CD8-positive, alpha-beta memory T cell (primary cell): ENCODE results near the gene DNAI4. TPM values are rescaled to one million over a fixed set of nuclear protein-coding genes. Genes with fewer than 3 reads are reported as not detected.
"Not testable (repeated sequence)": the region's sequence is repeated elsewhere in the genome, so short reads cannot be mapped to it uniquely, and the experiment has no call there.

Experiments used
- CTCF ChIA-PET: fragments of 350-600 bp; sonication (Branson Sonifier 250); formaldehyde crosslinking; loops from one replicate; lab custom pipeline; 2021; ENCODE audit warnings: antibody characterized with exemption; lab: Charles Lee
- POLR2A ChIA-PET: fragments of 350-600 bp; sonication (Branson Sonifier 250); formaldehyde crosslinking; loops from one replicate; lab custom pipeline; 2021; ENCODE audit warnings: antibody characterized with exemption; lab: Charles Lee
- DNase-seq, 5 donors: peaks; one replicate each; pipeline versions ENCODE4 v3.0.0 to v3.0.0-alpha.2; 2020 to 2022; ENCODE audit warnings: mixed read lengths in 1 of 5
- H3K27ac ChIP-seq: one replicate; pipeline ENCODE4 v1.7.0; 2013; ENCODE audit warnings: low read depth, mild to moderate bottlenecking, low read length, moderate library complexity
- H3K27me3 ChIP-seq: 2 replicates; pipeline ENCODE4 v1.7.0; 2013; ENCODE audit warnings: low read length, mild to moderate bottlenecking; ENCODE audit not compliant: insufficient read depth, poor library complexity, severe bottlenecking
- H3K36me3 ChIP-seq: 2 replicates; pipeline ENCODE4 v1.7.0; 2013; ENCODE audit warnings: mild to moderate bottlenecking, low read length, moderate library complexity; ENCODE audit not compliant: insufficient read depth
- H3K4me1 ChIP-seq: 2 replicates; pipeline ENCODE4 v1.7.0; 2013; ENCODE audit warnings: mild to moderate bottlenecking, low read length, moderate library complexity; ENCODE audit not compliant: insufficient read depth
- H3K4me3 ChIP-seq: 2 replicates; pipeline ENCODE4 v1.7.0; 2013; ENCODE audit warnings: mild to moderate bottlenecking, low read length
- H3K9me3 ChIP-seq: 2 replicates; pipeline ENCODE4 v1.7.0; 2013; ENCODE audit warnings: mild to moderate bottlenecking, low read length
- H3K27ac Mint-ChIP-seq, 8 donors: one replicate each; pipeline ENCODE4 v1.8.0; 2020 to 2021; ENCODE audit warnings: mixed read lengths in 8 of 8, mild to moderate bottlenecking in 6 of 8, inconsistent platforms in 3 of 8, moderate library complexity in 3 of 8
- H3K27me3 Mint-ChIP-seq, 2 donors: one replicate each; pipeline ENCODE4 v1.8.0; 2020 to 2021; ENCODE audit warnings: mixed read lengths in 2 of 2, mild to moderate bottlenecking in 1 of 2, moderate library complexity in 1 of 2
- H3K36me3 Mint-ChIP-seq, 3 donors: one replicate each; pipeline ENCODE4 v1.8.0; 2020 to 2021; ENCODE audit warnings: mixed read lengths in 3 of 3, inconsistent platforms in 1 of 3, mild to moderate bottlenecking in 1 of 3
- H3K4me1 Mint-ChIP-seq, 3 donors: one replicate each; pipeline ENCODE4 v1.8.0; 2020 to 2021; ENCODE audit warnings: mixed read lengths in 3 of 3, inconsistent platforms in 1 of 3, mild to moderate bottlenecking in 1 of 3
- H3K4me3 Mint-ChIP-seq, 7 donors: one replicate each; pipeline ENCODE4 v1.8.0; 2020 to 2021; ENCODE audit warnings: mixed read lengths in 7 of 7, mild to moderate bottlenecking in 6 of 7, moderate library complexity in 4 of 7, inconsistent platforms in 2 of 7
- H3K9me3 Mint-ChIP-seq, 5 donors: one replicate each; pipeline ENCODE4 v1.8.0; 2020 to 2022; ENCODE audit warnings: mixed read lengths in 5 of 5, mild to moderate bottlenecking in 3 of 5, moderate library complexity in 2 of 5, inconsistent platforms in 1 of 5
- polyA plus RNA-seq: library from polyadenylated mRNA; unstranded; fragments of 300-500 nt; fragmentation: Illumina TruSeq; gene quantifications from one replicate; pipeline ENCODE4 v1.2.3, GENCODE V29; 2021
- total RNA-seq, 2 experiments: library from RNA; stranded (reverse); gene quantifications; one replicate each; pipeline ENCODE4 v1.2.3, GENCODE V29; 2021

The DNAI4 gene
- total and polyA plus RNA-seq, 3 experiments from 2014 or later, result 0.77 to 1.8 (median 0.86) TPM

DNA sequence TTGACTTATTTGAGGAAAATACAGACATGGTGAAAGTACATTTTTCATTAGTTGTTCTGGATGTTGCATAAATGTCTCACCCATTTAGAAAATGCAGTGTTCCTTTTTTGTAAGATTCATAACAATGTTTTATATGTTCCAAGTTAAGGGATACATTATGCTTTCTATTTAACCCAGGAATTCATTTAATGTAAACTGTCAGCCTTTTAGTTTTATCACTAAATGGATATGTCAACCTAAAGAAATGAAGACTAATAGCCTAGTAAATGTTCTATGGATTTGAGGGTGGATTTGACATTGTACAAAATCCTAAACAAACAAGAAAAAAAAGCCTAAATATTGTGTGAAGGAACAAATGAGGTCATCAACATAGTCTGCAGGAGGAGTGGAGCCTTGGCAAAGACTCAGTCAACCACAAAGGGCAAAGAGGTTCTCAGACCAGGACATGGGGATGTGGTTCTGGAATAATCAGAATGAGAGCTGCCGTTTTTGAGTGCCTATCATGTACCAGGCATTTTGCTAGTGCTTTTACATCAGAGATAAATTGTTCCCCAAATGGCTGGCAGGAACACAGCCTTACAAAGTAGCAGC is 114.8 kb downstream of the DNAI4 start:
- Mint-ChIP-seq H3K36me3 (peaks cover 0 to 11% (median 0%) of the 10 kb centered on the region in 3 donors), H3K27ac (no peak overlapping the region), H3K9me3 (peaks cover 0 to 1% (median 0%) of the 10 kb centered on the region in 5 donors), H3K27me3 (peaks cover 7% of the 10 kb centered on the region in 2 donors), H3K4me3 (no peak overlapping the region), H3K4me1 (no peaks in the 10 kb centered on the region)
- Histone ChIP-seq H3K36me3 (no peaks in the 10 kb centered on the region), H3K9me3 (no peaks in the 10 kb centered on the region), H3K4me1 (no peaks in the 10 kb centered on the region), H3K27me3 (no peaks in the 10 kb centered on the region), H3K27ac (no peak overlapping the region), H3K4me3 (no peak overlapping the region)
- ChIA-PET POLR2A (no interaction called here), CTCF (no interaction called here)
- DNase-seq, result no peak

DNA sequence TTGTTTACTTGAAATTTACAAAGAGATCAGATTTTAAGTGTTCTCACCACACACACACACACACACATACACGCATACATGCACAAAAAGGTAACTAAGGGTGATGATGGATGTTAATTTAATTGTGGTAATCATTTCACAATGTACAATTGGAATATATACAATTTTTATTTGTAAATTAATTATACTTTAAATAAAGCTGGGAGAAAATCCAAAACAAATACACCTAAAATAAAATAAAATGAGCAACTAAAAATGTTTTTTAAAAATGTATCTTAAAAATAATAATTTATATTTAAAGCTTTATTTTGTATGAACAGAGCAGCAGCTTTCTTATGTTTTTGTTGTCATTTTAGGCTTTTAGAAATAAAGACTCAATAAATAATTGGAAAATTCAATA is 115.4 kb downstream of the DNAI4 start:
- Mint-ChIP-seq H3K4me3 (no peak overlapping the region), H3K27me3 (peaks cover 8% of the 10 kb centered on the region in 2 donors), H3K36me3 (peaks cover 0 to 11% (median 0%) of the 10 kb centered on the region in 3 donors), H3K9me3 (peaks cover 0 to 1% (median 0%) of the 10 kb centered on the region in 5 donors), H3K27ac (no peak overlapping the region), H3K4me1 (no peaks in the 10 kb centered on the region)
- Histone ChIP-seq H3K4me1 (no peaks in the 10 kb centered on the region), H3K27me3 (no peaks in the 10 kb centered on the region), H3K27ac (no peak overlapping the region), H3K9me3 (no peaks in the 10 kb centered on the region), H3K36me3 (no peaks in the 10 kb centered on the region), H3K4me3 (no peak overlapping the region)
- DNase-seq, result no peak
- ChIA-PET POLR2A (no interaction called here), CTCF (no interaction called here)

DNA sequence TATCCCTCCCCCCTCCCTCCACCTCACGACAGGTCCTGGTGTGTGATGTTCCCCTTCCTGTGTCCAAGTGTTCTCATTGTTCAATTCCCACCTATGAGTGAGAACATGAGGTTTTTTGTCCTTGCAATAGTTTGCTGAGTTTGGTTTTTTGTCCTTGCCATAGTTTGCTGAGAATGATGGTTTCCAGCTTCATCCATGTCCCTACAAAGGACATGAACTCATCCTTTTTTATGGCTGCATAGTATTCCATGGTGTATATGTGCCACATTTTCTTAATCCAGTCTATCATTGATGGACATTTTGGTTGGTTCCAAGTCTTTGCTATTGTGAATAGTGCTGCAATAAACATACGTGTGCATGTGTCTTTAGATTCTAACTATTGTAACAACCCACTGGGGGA is 128.8 kb downstream of the DNAI4 start:
- CTCF ChIA-PET, H3K4me3 Mint-ChIP-seq, H3K4me1 ChIP-seq, H3K27ac Mint-ChIP-seq, H3K27me3 ChIP-seq, H3K9me3 Mint-ChIP-seq, H3K27ac ChIP-seq, H3K4me3 ChIP-seq, H3K36me3 ChIP-seq, H3K36me3 Mint-ChIP-seq, DNase-seq, H3K4me1 Mint-ChIP-seq, POLR2A ChIA-PET, H3K9me3 ChIP-seq: not testable (repeated sequence)
- peaks cover 2 to 16% of the 10 kb centered on the region in 2 donors for H3K27me3 Mint-ChIP-seq

DNA sequence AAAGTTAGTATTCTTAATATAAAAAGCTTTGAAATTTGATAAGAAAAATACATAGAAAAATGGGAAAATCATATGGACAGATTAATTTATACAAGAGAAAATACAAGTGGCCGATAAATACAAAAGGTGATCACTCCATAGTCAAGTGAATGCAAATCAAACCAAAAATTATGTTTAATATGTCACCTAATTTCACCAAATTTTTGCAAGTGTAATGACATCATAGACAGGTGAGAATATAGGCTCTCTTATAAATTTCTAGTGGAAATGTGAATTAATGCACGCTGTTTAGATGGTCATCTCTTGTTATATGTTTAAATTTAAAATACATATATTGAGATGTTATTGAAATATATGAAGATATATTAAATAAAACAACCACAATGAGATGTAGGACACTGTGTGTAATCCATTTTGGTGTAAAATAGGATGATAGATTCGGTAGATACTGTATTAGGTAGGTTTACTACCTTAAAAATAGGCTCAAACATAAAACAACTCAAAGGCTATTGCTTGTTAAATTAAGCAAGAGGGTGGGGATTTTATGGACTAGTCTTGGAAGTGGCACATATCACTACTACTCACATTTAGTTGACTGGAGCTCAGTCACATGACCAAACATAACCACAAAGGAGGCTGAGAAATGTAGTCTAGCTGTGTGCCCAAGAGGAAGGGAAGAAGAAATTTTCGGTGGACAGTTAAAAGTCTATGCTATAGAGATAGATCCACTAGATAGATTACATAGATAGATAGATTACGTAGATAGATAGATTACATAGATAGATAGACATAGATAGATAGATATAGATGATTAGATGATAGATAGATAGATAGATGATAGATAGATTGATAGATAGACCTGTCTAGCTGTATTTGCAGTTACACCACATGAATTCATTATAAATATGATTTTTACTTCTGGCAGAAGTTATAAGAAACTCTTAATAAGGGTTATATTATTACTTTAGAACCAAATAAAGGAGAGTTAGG is 132.7 kb downstream of the DNAI4 start:
- no peaks in the 10 kb centered on the region for H3K27me3 Mint-ChIP-seq
- H3K36me3 Mint-ChIP-seq, result no peaks in the 10 kb centered on the region
- no peak overlapping the region for H3K4me3 Mint-ChIP-seq
- H3K4me1 ChIP-seq, result peaks cover 10% of the 10 kb centered on the region
- ChIA-PET CTCF (no interaction called here), POLR2A (no interaction called here)
- H3K36me3 ChIP-seq, result no peaks in the 10 kb centered on the region
- no peak for DNase-seq
- no peaks in the 10 kb centered on the region for H3K27me3 ChIP-seq
- H3K9me3 ChIP-seq, result no peaks in the 10 kb centered on the region
- H3K4me3 ChIP-seq, result no peak overlapping the region
- H3K9me3 Mint-ChIP-seq, result no peaks in the 10 kb centered on the region
- no peak overlapping the region for H3K27ac ChIP-seq
- H3K27ac Mint-ChIP-seq, result no peak overlapping the region
- peaks cover 12 to 14% (median 14%) of the 10 kb centered on the region in 3 donors for H3K4me1 Mint-ChIP-seq

DNA sequence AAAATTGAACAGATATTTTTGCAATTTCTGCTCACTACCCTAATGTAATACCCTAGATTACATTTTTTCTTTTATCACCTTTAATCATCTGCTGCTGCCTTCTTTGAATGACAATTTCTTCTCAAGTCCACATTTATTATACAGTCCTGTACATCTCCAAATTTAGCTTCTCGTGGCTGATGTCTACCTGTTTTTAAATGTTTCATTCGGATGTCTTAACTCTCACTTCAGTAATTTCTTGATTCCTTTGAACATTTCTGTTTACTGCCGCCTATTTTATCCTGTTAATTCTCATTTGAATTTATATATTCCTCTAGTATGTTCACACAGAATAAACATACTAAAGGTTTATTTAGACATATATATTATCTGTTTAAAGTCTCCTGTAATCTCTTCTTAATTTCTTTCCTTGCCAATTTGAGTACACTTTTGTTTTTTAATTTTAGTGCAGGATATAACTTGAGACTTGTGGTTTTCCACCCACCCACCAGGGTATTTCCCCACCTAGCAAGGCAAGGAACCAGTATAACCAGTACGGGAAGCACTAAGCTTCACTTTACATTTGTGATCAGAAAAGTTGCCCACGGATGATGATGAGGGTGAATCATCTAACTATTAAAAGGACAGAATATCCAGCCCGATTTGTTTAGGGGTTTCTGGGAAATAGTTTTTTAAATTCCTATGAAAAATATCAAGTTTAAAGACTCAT is 136.3 kb downstream of the DNAI4 start:
- Mint-ChIP-seq H3K9me3 (peaks cover 0 to 3% (median 2%) of the 10 kb centered on the region in 5 donors), H3K27ac (peak overlapping the region in 4 of 8 donors; percentile 15 to 77 (median 58)), H3K4me1 (peaks cover 12 to 14% (median 14%) of the 10 kb centered on the region in 3 donors), H3K4me3 (peak overlapping the region in 6 of 7 donors; percentile 25 to 69 (median 58)), H3K27me3 (no peaks in the 10 kb centered on the region), H3K36me3 (no peaks in the 10 kb centered on the region)
- Histone ChIP-seq H3K4me3 (no peak overlapping the region), H3K4me1 (peaks cover 10% of the 10 kb centered on the region), H3K27ac (no peak overlapping the region), H3K27me3 (no peaks in the 10 kb centered on the region), H3K36me3 (no peaks in the 10 kb centered on the region), H3K9me3 (no peaks in the 10 kb centered on the region)
- ChIA-PET POLR2A (no interaction called here), CTCF (no interaction called here)
- DNase-seq, result peak in 3 of 5 donors; percentile 15 to 50 (median 46)

DNA sequence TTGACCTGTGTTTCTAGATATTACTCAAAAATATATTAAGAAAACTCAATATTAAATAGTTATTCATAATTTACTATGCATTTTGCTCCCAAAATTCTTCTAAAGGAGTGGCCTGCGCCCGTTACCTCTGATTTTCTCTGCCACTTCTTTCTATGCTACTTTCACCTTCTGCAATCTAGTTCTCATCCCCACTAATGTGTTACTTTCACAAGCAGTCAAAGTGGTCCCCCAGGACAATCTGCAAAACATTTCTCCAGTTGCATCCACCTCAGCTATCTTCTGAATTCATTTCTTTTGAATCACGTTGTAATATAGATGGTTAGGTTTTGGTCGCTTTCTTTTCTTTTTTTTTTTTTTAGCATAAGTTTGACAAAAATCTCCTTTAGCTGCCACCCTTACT is 137.0 kb downstream of the DNAI4 start:
- DNase-seq, result no peak
- Mint-ChIP-seq H3K4me3 (peak overlapping the region in 2 of 7 donors; percentile 46 to 59), H3K27me3 (no peaks in the 10 kb centered on the region), H3K9me3 (peaks cover 0 to 3% (median 2%) of the 10 kb centered on the region in 5 donors), H3K4me1 (peaks cover 12 to 14% (median 14%) of the 10 kb centered on the region in 3 donors), H3K27ac (no peak overlapping the region), H3K36me3 (no peaks in the 10 kb centered on the region)
- POLR2A ChIA-PET, result no interaction called here
- Histone ChIP-seq H3K4me3 (no peak overlapping the region), H3K27ac (no peak overlapping the region), H3K27me3 (no peaks in the 10 kb centered on the region), H3K9me3 (no peaks in the 10 kb centered on the region), H3K36me3 (no peaks in the 10 kb centered on the region), H3K4me1 (peaks cover 10% of the 10 kb centered on the region)
- CTCF ChIA-PET, result no interaction called here

DNA sequence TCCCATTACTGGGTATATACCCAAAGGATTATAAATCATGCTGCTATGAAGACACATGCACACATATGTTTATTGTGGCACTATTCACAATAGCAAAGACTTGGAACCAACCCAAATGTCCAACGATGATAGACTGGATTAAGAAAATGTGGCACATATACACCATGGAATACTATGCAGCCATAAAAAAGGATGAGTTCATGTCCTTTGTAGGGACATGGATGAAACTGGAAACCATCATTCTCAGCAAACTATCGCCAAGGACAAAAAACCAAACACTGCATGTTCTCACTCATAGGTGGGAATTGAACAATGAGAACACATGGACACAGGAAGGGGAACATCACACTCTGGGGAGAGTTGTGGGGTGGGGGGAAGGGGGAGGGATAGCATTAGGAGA is 138.9 kb downstream of the DNAI4 start:
- H3K9me3 ChIP-seq, H3K9me3 Mint-ChIP-seq, H3K27ac ChIP-seq, H3K4me3 ChIP-seq, H3K27me3 Mint-ChIP-seq, H3K36me3 Mint-ChIP-seq, H3K27me3 ChIP-seq, POLR2A ChIA-PET, DNase-seq, H3K36me3 ChIP-seq, H3K4me3 Mint-ChIP-seq, H3K27ac Mint-ChIP-seq, CTCF ChIA-PET: not testable (repeated sequence)
- peaks cover 10% of the 10 kb centered on the region for H3K4me1 ChIP-seq
- H3K4me1 Mint-ChIP-seq, result peaks cover 12 to 14% (median 14%) of the 10 kb centered on the region in 3 donors
